Suprapubic skin (tissue), 4 donors: Measurements from ENCODE around the gene PPM1H. TPM values are rescaled to one million over a fixed set of nuclear protein-coding genes. Genes with fewer than 3 reads are reported as not detected.

Experiments used
- DNase-seq, 2 donors: peaks; one replicate each; pipeline ENCODE4 v3.0.0-alpha.2; 2019; ENCODE audit warnings: low spot score in 2 of 2
- H3K27ac ChIP-seq: fragments of 200-600 bp; sonication (generic); one replicate; pipeline ENCODE4 v1.5.1; 2019
- H3K27me3 ChIP-seq: fragments of 200-600 bp; sonication (generic); one replicate; pipeline ENCODE4 v1.5.1; 2019
- H3K36me3 ChIP-seq: fragments of 200-600 bp; sonication (generic); one replicate; pipeline ENCODE4 v1.5.1; 2019
- H3K4me1 ChIP-seq: fragments of 200-600 bp; sonication (generic); one replicate; pipeline ENCODE4 v1.5.1; 2019
- H3K4me3 ChIP-seq: fragments of 200-600 bp; sonication (generic); one replicate; pipeline ENCODE4 v1.5.1; 2019; ENCODE audit warnings: mild to moderate bottlenecking
- H3K9me3 ChIP-seq: fragments of 200-600 bp; sonication (generic); one replicate; pipeline ENCODE4 v1.5.1; 2019
- CTCF ChIP-seq, 2 donors: fragments of 200-600 bp in 1 of 2; fragments of 450-650 bp in 1 of 2; sonication (generic) in 1 of 2; IDR thresholded peaks; one replicate each; pipeline ENCODE4 v1.5.1; 2016 to 2019; ENCODE audit warnings: antibody characterized with exemption in 2 of 2, mild to moderate bottlenecking in 1 of 2, moderate library complexity in 1 of 2
- EP300 ChIP-seq: sonication (generic); formaldehyde crosslinking; IDR thresholded peaks from one replicate; pipeline ENCODE4 v1.6.1; 2017; ENCODE audit warnings: antibody characterized with exemption
- POLR2A ChIP-seq, 2 donors: fragments of 450-650 bp; IDR thresholded peaks; one replicate each; pipeline ENCODE4 v1.6.1; 2017; ENCODE audit warnings: antibody characterized with exemption in 2 of 2, mild to moderate bottlenecking in 2 of 2, moderate library complexity in 2 of 2
- POLR2AphosphoS5 ChIP-seq, 3 donors: sonication (generic); formaldehyde crosslinking; IDR thresholded peaks; one replicate each; pipeline ENCODE4 v1.6.1; 2017; ENCODE audit warnings: antibody characterized with exemption in 3 of 3
- whole genome bisulfite sequencing: methylation state at CpG from one replicate; pipeline ENCODE4 v1.1.5; 2018; 5-methylcytosine and 5-hydroxymethylcytosine counted together
- total RNA-seq, 4 donors: library from RNA; depleted of rRNA; stranded (reverse); fragments of >200 nt; gene quantifications; one replicate each; pipeline ENCODE4 v1.1.0, GENCODE V29; 2016

PPM1H gene
- total RNA-seq, 4 donors from 2014 or later, result 2.3 to 8.1 (median 4.9) TPM

- H3K27ac ChIP-seq, result no peak overlapping the region
- no peak for TF ChIP-seq POLR2A (IDR thresholded peaks at IDR 0.05)
- TF ChIP-seq EP300, result no peak
- no peak for DNase-seq
- WGBS, result 41% methylated on average over 2 of the region's 2 CpGs
- H3K36me3 ChIP-seq, result no peaks in the 10 kb centered on the region
- H3K9me3 ChIP-seq, result no peaks in the 10 kb centered on the region
- no peaks in the 10 kb centered on the region for H3K4me1 ChIP-seq
- no peak overlapping the region for H3K4me3 ChIP-seq
- H3K27me3 ChIP-seq, result no peaks in the 10 kb centered on the region
These were observed 274.2 kb downstream of the PPM1H start for GRCh38 chr12:62660756-62661155.

- 74% methylated on average over 3 of the region's 3 CpGs for WGBS
These were observed 275.3 kb downstream of the PPM1H start for GRCh38 chr12:62659453-62660295.

GRCh38 chr12:62658910-62659309, 276.0 kb downstream of the PPM1H start:
- Histone ChIP-seq H3K4me3 (no peak overlapping the region), H3K27ac (no peak overlapping the region), H3K9me3 (no peaks in the 10 kb centered on the region), H3K4me1 (no peaks in the 10 kb centered on the region), H3K27me3 (no peaks in the 10 kb centered on the region), H3K36me3 (no peaks in the 10 kb centered on the region)
- TF ChIP-seq EP300 (no peak), POLR2AphosphoS5 (IDR thresholded peaks at IDR 0.05) (no peak), CTCF (IDR thresholded peaks at IDR 0.05) (no peak), POLR2A (IDR thresholded peaks at IDR 0.05) (no peak)
- no peak for DNase-seq
- WGBS, result 76% methylated on average over 7 of the region's 7 CpGs

More at GRCh38 chr12:62659453-62660295, 275.3 kb downstream of the PPM1H start:
- no peaks in the 10 kb centered on the region for H3K36me3 ChIP-seq
- no peaks in the 10 kb centered on the region for H3K27me3 ChIP-seq
- peak overlapping the region; percentile 12 for H3K27ac ChIP-seq
- no peak for DNase-seq
- no peaks in the 10 kb centered on the region for H3K9me3 ChIP-seq
- no peaks in the 10 kb centered on the region for H3K4me1 ChIP-seq
- TF ChIP-seq POLR2A (IDR thresholded peaks at IDR 0.05) (no peak), CTCF (IDR thresholded peaks at IDR 0.05) (no peak), EP300 (no peak), POLR2AphosphoS5 (IDR thresholded peaks at IDR 0.05) (no peak)
- no peak overlapping the region for H3K4me3 ChIP-seq

GRCh38 chr12:62657363-62657632, 277.7 kb downstream of the PPM1H start:
- no peak overlapping the region for H3K27ac ChIP-seq

GRCh38 chr12:62656591-62657362, 278.2 kb downstream of the PPM1H start:
- WGBS, result 86% methylated on average over 6 of the region's 6 CpGs
- TF ChIP-seq EP300 (no peak), POLR2AphosphoS5 (IDR thresholded peaks at IDR 0.05) (no peak), CTCF (IDR thresholded peaks at IDR 0.05) (no peak), POLR2A (IDR thresholded peaks at IDR 0.05) (no peak)

More at GRCh38 chr12:62657363-62657632, 277.7 kb downstream of the PPM1H start:
- H3K36me3 ChIP-seq, result no peaks in the 10 kb centered on the region
- no peak for DNase-seq
- TF ChIP-seq EP300 (no peak), CTCF (IDR thresholded peaks at IDR 0.05) (no peak), POLR2AphosphoS5 (IDR thresholded peaks at IDR 0.05) (no peak), POLR2A (IDR thresholded peaks at IDR 0.05) (no peak)
- no peak overlapping the region for H3K4me3 ChIP-seq
- no peaks in the 10 kb centered on the region for H3K27me3 ChIP-seq
- WGBS, result 72% methylated on average over 1 of the region's 1 CpG
- no peaks in the 10 kb centered on the region for H3K9me3 ChIP-seq
- no peaks in the 10 kb centered on the region for H3K4me1 ChIP-seq

More at GRCh38 chr12:62656591-62657362, 278.2 kb downstream of the PPM1H start:
- H3K36me3 ChIP-seq, result no peaks in the 10 kb centered on the region
- H3K9me3 ChIP-seq, result no peaks in the 10 kb centered on the region
- no peaks in the 10 kb centered on the region for H3K27me3 ChIP-seq
- H3K4me3 ChIP-seq, result no peak overlapping the region
- DNase-seq, result no peak
- H3K4me1 ChIP-seq, result no peaks in the 10 kb centered on the region
- H3K27ac ChIP-seq, result no peak overlapping the region
